Transverse colon (tissue), 4 donors: ENCODE measurements around the gene PLEK2.
A peak's percentile ranks its signal among the peaks of the same experiment; 100 is the strongest.

ENCODE experiments used
- CTCF ChIP-seq, 5 experiments: fragments of 200-600 bp in 3 of 5; fragments of 450-650 bp in 2 of 5; sonication (generic) in 3 of 5; IDR thresholded peaks; 1 replicate in 2 of 5; 2 replicates in 3 of 5; pipeline ENCODE4 v1.5.1; 2016 to 2017; ENCODE audit warnings: antibody characterized with exemption in 5 of 5, inconsistent platforms in 3 of 5, mild to moderate bottlenecking in 2 of 5, moderate library complexity in 1 of 5
- EP300 ChIP-seq: sonication (generic); formaldehyde crosslinking; IDR thresholded peaks from one replicate; pipeline ENCODE4 v1.6.1; 2017; ENCODE audit warnings: antibody characterized with exemption, low read depth
- POLR2AphosphoS5 ChIP-seq, 3 donors: sonication (generic); formaldehyde crosslinking; IDR thresholded peaks; one replicate each; pipeline ENCODE4 v1.6.1; 2016; ENCODE audit warnings: antibody characterized with exemption in 3 of 3

- peak; percentile 87 to 93 (median 91) for TF ChIP-seq POLR2AphosphoS5 (IDR thresholded peaks at IDR 0.05)
- TF ChIP-seq CTCF (IDR thresholded peaks at IDR 0.05) = peak; percentile 84 to 99 (median 87)
- TF ChIP-seq EP300 = no peak
Observed at GRCh38 chr14:67359775-67360469, 52.0 kb downstream of the PLEK2 start, which contains the start of the genes ATP6V1D and EIF2S1.
